ENCODE results near the gene CERS3. TPM values are rescaled to one million over a fixed set of nuclear protein-coding genes. Genes with fewer than 3 reads are reported as not detected.

Gene CERS3
- total RNA-seq, 1 donor from 2014 or later, result 0.69 TPM

GRCh38 chr15:100520132-100520921 is 8.4 kb downstream of the CERS3 start:
- no peak for TF ChIP-seq CTCF (IDR thresholded peaks at IDR 0.05; ENCODE audit: unreplicated experiment)
- Mint-ChIP-seq H3K27ac (no peak overlapping the region), H3K9me3 (peaks cover 11% of the 10 kb centered on the region), H3K36me3 (no peaks in the 10 kb centered on the region), H3K27me3 (ENCODE audit: low read depth) (peaks cover 10% of the 10 kb centered on the region), H3K4me3 (no peak overlapping the region), H3K4me1 (no peaks in the 10 kb centered on the region)
- no peak for DNase-seq (ENCODE audit: low spot score in 2 of 2, unreplicated experiment in 2 of 2)

DNA sequence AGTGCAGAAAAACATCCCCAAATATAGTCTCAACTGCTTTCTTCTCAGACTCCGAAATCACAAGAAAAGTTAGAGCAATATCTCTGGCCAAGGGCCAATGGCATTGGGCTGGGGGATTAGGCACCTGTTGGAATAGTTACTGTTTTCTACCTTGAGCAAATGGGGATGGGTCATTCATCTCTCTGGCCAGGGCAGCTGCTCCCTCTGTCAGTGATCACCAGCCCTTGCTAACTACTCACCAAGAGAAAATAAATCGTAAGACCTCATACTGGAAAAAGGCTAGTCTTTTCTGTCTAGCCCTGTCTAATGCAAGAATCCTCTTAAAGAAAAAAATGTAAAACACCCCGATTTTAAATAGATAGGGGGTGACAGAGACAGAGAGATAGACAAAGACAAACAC is 10.9 kb downstream of the CERS3 start:
- H3K27me3 Mint-ChIP-seq (ENCODE audit: low read depth), result peaks cover 12% of the 10 kb centered on the region
- H3K4me3 Mint-ChIP-seq, result no peak overlapping the region
- no peak for DNase-seq (ENCODE audit: low spot score in 2 of 2, unreplicated experiment in 2 of 2)
- no peak overlapping the region for H3K27ac Mint-ChIP-seq
- no peak for TF ChIP-seq CTCF (IDR thresholded peaks at IDR 0.05; ENCODE audit: unreplicated experiment)
- peaks cover 6% of the 10 kb centered on the region for H3K9me3 Mint-ChIP-seq
- no peaks in the 10 kb centered on the region for H3K4me1 Mint-ChIP-seq
- H3K36me3 Mint-ChIP-seq, result no peaks in the 10 kb centered on the region

DNA sequence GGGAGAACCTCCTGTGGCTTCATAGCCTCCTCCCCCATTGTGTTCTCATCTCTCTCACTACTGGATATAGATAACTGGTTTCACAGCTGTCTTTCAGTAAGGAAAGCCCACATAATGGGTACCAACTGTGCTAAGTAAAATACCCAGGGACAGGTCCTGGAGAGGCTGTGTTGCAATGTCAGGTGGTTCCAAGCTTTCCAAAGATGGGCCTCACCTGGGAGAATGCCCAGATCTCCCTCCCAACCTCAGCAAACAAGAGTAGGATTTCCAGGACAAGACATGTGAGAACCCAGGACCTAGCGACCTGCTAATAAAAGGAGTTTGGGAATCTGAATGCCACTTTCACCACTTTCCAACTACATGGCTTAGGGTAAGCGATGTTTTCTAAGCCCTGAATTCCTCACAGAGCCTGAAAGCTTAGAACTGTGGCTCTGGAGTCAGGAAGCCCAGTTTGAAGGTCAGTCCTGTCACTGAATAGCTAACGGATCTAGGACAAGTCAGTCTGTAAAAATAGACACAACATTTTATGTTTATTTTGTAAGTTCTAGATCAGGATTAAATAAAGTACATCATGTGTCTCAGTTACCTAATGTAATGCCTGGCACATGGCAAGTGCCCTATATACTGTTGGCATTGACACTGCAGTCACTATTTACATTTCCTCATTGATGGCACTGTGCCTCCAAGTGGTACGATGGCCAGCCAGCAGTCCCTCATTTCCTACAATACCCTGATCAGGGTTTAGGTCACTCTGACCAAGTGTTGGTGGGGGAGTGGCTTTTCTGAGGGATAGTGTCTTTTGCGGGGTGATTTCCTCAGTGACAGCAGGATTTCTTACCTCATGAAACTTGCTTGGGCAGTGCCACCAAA is 11.9 kb downstream of the CERS3 start:
- TF ChIP-seq CTCF (IDR thresholded peaks at IDR 0.05; ENCODE audit: unreplicated experiment), result no peak
- Mint-ChIP-seq H3K9me3 (no peaks in the 10 kb centered on the region), H3K27ac (no peak overlapping the region), H3K4me1 (no peaks in the 10 kb centered on the region), H3K36me3 (no peaks in the 10 kb centered on the region), H3K27me3 (ENCODE audit: low read depth) (peaks cover 19% of the 10 kb centered on the region), H3K4me3 (no peak overlapping the region)
- no peak for DNase-seq (ENCODE audit: low spot score in 2 of 2, unreplicated experiment in 2 of 2)

DNA sequence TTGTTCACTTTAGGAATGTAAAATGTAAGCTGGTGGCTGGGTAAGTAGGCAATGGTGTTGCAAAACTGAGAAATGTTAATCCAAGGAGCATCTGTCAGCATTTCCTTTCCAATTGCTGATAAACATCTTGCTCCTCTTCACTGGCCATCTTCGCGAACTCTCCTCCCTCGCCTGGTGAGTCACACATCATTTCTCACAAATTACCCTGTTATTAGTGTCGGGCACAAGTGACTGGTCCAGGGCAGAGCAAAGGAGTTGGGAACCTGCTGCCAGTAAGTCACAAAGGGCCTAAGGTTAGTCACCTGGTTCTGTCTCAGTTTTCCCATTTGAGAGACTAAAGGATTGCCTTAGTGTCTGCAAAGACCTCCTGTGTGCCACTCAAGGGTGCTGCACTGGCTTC is 13.0 kb downstream of the CERS3 start:
- Mint-ChIP-seq H3K4me1 (no peaks in the 10 kb centered on the region), H3K27ac (no peak overlapping the region), H3K36me3 (no peaks in the 10 kb centered on the region), H3K4me3 (no peak overlapping the region), H3K27me3 (ENCODE audit: low read depth) (peaks cover 19% of the 10 kb centered on the region), H3K9me3 (no peaks in the 10 kb centered on the region)
- TF ChIP-seq CTCF (IDR thresholded peaks at IDR 0.05; ENCODE audit: unreplicated experiment), result no peak
- DNase-seq (ENCODE audit: low spot score in 2 of 2, unreplicated experiment in 2 of 2), result no peak

DNA sequence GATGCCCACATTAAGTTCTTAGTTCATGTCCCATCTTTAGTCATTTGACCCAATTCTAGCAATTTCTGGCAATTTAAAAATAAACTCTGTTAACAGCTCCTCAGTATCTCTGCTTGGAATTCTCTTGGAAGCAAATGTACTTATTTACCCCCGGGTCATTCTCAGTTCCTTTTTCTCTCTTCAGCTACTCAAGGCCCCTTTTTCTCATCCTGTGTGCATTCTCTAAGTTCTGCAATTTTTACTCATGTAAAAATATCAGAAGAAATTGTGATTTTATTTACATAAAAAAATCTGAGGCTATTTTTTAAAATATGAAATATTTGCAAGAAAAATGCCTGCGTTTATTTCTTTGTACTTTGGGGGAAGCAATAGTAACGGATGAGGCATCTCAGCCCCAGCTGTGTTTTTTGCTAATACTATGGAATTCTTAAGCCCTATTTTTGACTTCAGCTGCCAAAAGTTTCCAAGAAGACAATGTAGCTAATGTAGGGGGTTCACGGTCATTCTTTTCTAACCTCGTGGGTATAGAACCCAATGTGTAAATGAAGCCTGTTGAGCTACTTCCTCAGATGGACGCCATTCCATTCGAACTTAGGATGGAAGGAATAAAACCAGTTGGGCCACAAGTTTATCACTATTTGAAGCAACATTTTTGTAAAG is 20.0 kb downstream of the CERS3 start:
- DNase-seq (ENCODE audit: low spot score in 2 of 2, unreplicated experiment in 2 of 2), result no peak
- peaks cover 2% of the 10 kb centered on the region for H3K4me1 Mint-ChIP-seq
- TF ChIP-seq CTCF (IDR thresholded peaks at IDR 0.05; ENCODE audit: unreplicated experiment), result no peak
- H3K27ac Mint-ChIP-seq, result no peak overlapping the region
- no peaks in the 10 kb centered on the region for H3K9me3 Mint-ChIP-seq
- no peaks in the 10 kb centered on the region for H3K36me3 Mint-ChIP-seq
- H3K27me3 Mint-ChIP-seq (ENCODE audit: low read depth), result peaks cover 28% of the 10 kb centered on the region
- H3K4me3 Mint-ChIP-seq, result no peak overlapping the region

Measured in mesothelial cell of epicardium (in vitro differentiated cells).